Measurements from ENCODE around the gene M1AP. TPM values are rescaled to one million over a fixed set of nuclear protein-coding genes. Genes with fewer than 3 reads are reported as not detected.

M1AP gene
- total and polyA plus RNA-seq, 7 donors = 0.01 to 0.21 TPM; not detected in 5

- DNase-seq (no peak), ATAC-seq (no peak)
- no peak for TF ChIP-seq CTCF (IDR thresholded peaks at IDR 0.05)
- Histone ChIP-seq H3K27ac (no peak overlapping the region), H3K9me3 (no peaks in the 10 kb centered on the region), H3K4me1 (no peaks in the 10 kb centered on the region), H3K36me3 (ENCODE audit: insufficient read depth in 1 of 2, low read depth in 1 of 2) (no peaks in the 10 kb centered on the region), H3K27me3 (ENCODE audit: insufficient read depth in 3 of 3, low read length in 2 of 3) (peaks cover 0 to 8% (median 2%) of the 10 kb centered on the region in 3 donors), H3K4me3 (no peak overlapping the region)
- intact Hi-C loops (cut with DNase I) = no loop called here
- WGBS, 3 donors = 72 to 84% (median 78%) methylated on average over 1 of the region's 1 CpG
Measured at GRCh38 chr2:74571058-74571457, 77.1 kb downstream of the M1AP start.

- Histone ChIP-seq H3K9me3 (no peaks in the 10 kb centered on the region), H3K36me3 (ENCODE audit: insufficient read depth in 1 of 2, low read depth in 1 of 2) (no peaks in the 10 kb centered on the region), H3K27me3 (ENCODE audit: insufficient read depth in 3 of 3, low read length in 2 of 3) (peaks cover 0 to 8% (median 2%) of the 10 kb centered on the region in 3 donors), H3K4me1 (no peaks in the 10 kb centered on the region), H3K27ac (no peak overlapping the region), H3K4me3 (no peak overlapping the region)
- ATAC-seq = no peak
- intact Hi-C loops (cut with DNase I) = no loop called here
- 86 to 96% (median 86%) methylated on average over 1 of the region's 1 CpG for WGBS, 3 donors
- no peak for TF ChIP-seq CTCF (IDR thresholded peaks at IDR 0.05)
- DNase-seq = no peak
Measured at GRCh38 chr2:74569686-74570085, 78.4 kb downstream of the M1AP start.

GRCh38 chr2:74567881-74568280, 80.2 kb downstream of the M1AP start:
- no peaks in the 10 kb centered on the region for H3K4me1 ChIP-seq
- H3K9me3 ChIP-seq = no peaks in the 10 kb centered on the region
- no peak for TF ChIP-seq CTCF (IDR thresholded peaks at IDR 0.05)
- no peaks in the 10 kb centered on the region for H3K36me3 ChIP-seq (ENCODE audit: insufficient read depth in 1 of 2, low read depth in 1 of 2)
- no peak for DNase-seq
- no peak for ATAC-seq
- H3K4me3 ChIP-seq = no peak overlapping the region
- intact Hi-C loops (cut with DNase I) = no loop called here
- WGBS, 3 donors = 76 to 88% (median 79%) methylated on average over 5 of the region's 5 CpGs
- no peak overlapping the region for H3K27ac ChIP-seq
- H3K27me3 ChIP-seq (ENCODE audit: insufficient read depth in 3 of 3, low read length in 2 of 3) = peaks cover 2 to 13% (median 2%) of the 10 kb centered on the region in 3 donors

- intact Hi-C loops (cut with DNase I) = no loop called here
- no peaks in the 10 kb centered on the region for H3K4me1 ChIP-seq
- no peaks in the 10 kb centered on the region for H3K9me3 ChIP-seq
- no peak overlapping the region for H3K27ac ChIP-seq
- DNase-seq (no peak), ATAC-seq (no peak)
- TF ChIP-seq CTCF (IDR thresholded peaks at IDR 0.05) = no peak
- H3K4me3 ChIP-seq = no peak overlapping the region
- H3K36me3 ChIP-seq (ENCODE audit: insufficient read depth in 1 of 2, low read depth in 1 of 2) = no peaks in the 10 kb centered on the region
- H3K27me3 ChIP-seq (ENCODE audit: insufficient read depth in 3 of 3, low read length in 2 of 3) = peaks cover 2 to 17% (median 4%) of the 10 kb centered on the region in 3 donors
Measured at GRCh38 chr2:74566754-74567085, 81.4 kb downstream of the M1AP start.

- DNase-seq (no peak), ATAC-seq (no peak)
- H3K9me3 ChIP-seq = no peaks in the 10 kb centered on the region
- H3K27me3 ChIP-seq (ENCODE audit: insufficient read depth in 3 of 3, low read length in 2 of 3) = peaks cover 2 to 18% (median 4%) of the 10 kb centered on the region in 3 donors
- no peak for TF ChIP-seq CTCF (IDR thresholded peaks at IDR 0.05)
- intact Hi-C loops (cut with DNase I) = no loop called here
- no peaks in the 10 kb centered on the region for H3K4me1 ChIP-seq
- WGBS, 3 donors = 66 to 75% (median 71%) methylated on average over 7 of the region's 7 CpGs
- no peaks in the 10 kb centered on the region for H3K36me3 ChIP-seq (ENCODE audit: insufficient read depth in 1 of 2, low read depth in 1 of 2)
- no peak overlapping the region for H3K27ac ChIP-seq
- no peak overlapping the region for H3K4me3 ChIP-seq
Measured at GRCh38 chr2:74566076-74566753, 81.9 kb downstream of the M1AP start.

Measured in psoas muscle (tissue), 8 donors.